ENCODE data around the gene GDAP2. TPM values are rescaled to one million over a fixed set of nuclear protein-coding genes. Genes with fewer than 3 reads are reported as not detected.

The GDAP2 gene
- total RNA-seq, 1 experiment from 2014 or later, result 38.1 TPM

GRCh38 chr1:117890452-117890851 is 39.0 kb downstream of the GDAP2 start:
- Histone ChIP-seq H3K9me3 (ENCODE audit: insufficient read depth, low read depth) (no peaks in the 10 kb centered on the region), H3K9me2 (ENCODE audit: insufficient read depth) (no peaks in the 10 kb centered on the region), H3K27ac (no peak overlapping the region), H4K20me1 (ENCODE audit: insufficient read depth) (no peaks in the 10 kb centered on the region), H2AFZ (no peak overlapping the region), H3K4me1 (replicated peaks; ENCODE audit: insufficient read depth) (0 out of 2 replicates have a peak, but pooled peaks cover 4% of the 10 kb centered on the region), H3K4me2 (no peak overlapping the region), H3K4me3 (no peak overlapping the region), H3K79me2 (ENCODE audit: low read depth) (no peaks in the 10 kb centered on the region), H3F3A (ENCODE audit: insufficient read depth, low read depth) (no peaks in the 10 kb centered on the region), H3K27me3 (ENCODE audit: insufficient read depth, low read depth) (no peaks in the 10 kb centered on the region), H3K36me3 (ENCODE audit: low read depth) (peaks cover 28% of the 10 kb centered on the region)
- DNase-seq, result no peak
- POLR2A ChIA-PET (ENCODE audit: unreplicated experiment), result no interaction called here
- CTCF ChIA-PET, result no interaction called here
- intact Hi-C loops (cut with micrococcal nuclease; ENCODE audit: unreplicated experiment), result no loop called here
- no TSS peak for BruUV-seq (replicated peaks)
- TF ChIP-seq EZH2 (IDR thresholded peaks at IDR 0.05; ENCODE audit: low read depth), result no peak
- TF ChIP-seq CTCF (conservative IDR thresholded peaks at IDR 0.05), result no peak

- Histone ChIP-seq H3K9me2 (ENCODE audit: insufficient read depth) (no peaks in the 10 kb centered on the region), H3K79me2 (ENCODE audit: low read depth) (no peaks in the 10 kb centered on the region), H3F3A (ENCODE audit: insufficient read depth, low read depth) (no peaks in the 10 kb centered on the region), H2AFZ (no peak overlapping the region), H3K4me1 (replicated peaks; ENCODE audit: insufficient read depth) (0 out of 2 replicates have a peak, but pooled peaks cover 4% of the 10 kb centered on the region), H4K20me1 (ENCODE audit: insufficient read depth) (no peaks in the 10 kb centered on the region), H3K27ac (peak overlapping the region; percentile 24), H3K9me3 (ENCODE audit: insufficient read depth, low read depth) (no peaks in the 10 kb centered on the region), H3K27me3 (ENCODE audit: insufficient read depth, low read depth) (no peaks in the 10 kb centered on the region), H3K4me2 (no peak overlapping the region), H3K4me3 (no peak overlapping the region), H3K36me3 (ENCODE audit: low read depth) (peaks cover 27% of the 10 kb centered on the region; the same call in 1 of the 2 replicates)
- no TSS peak for BruUV-seq (replicated peaks)
- CTCF ChIA-PET, result no interaction called here
- intact Hi-C loops (cut with micrococcal nuclease; ENCODE audit: unreplicated experiment), result loop anchor here (10.0 kb wide), 1 partner anchor 271 kb away; no protein-coding TSS in a partner anchor
- TF ChIP-seq CTCF (conservative IDR thresholded peaks at IDR 0.05) (no peak), EZH2 (IDR thresholded peaks at IDR 0.05; ENCODE audit: low read depth) (no peak)
- POLR2A ChIA-PET (ENCODE audit: unreplicated experiment), result no interaction called here
- DNase-seq, result no peak
Observed at GRCh38 chr1:117886101-117886795, 43.2 kb downstream of the GDAP2 start.

GRCh38 chr1:117883616-117884015 is 45.8 kb downstream of the GDAP2 start:
- no peak for TF ChIP-seq CTCF (conservative IDR thresholded peaks at IDR 0.05)
- TF ChIP-seq EZH2 (IDR thresholded peaks at IDR 0.05; ENCODE audit: low read depth), result no peak
- Histone ChIP-seq H3K9me3 (ENCODE audit: insufficient read depth, low read depth) (no peaks in the 10 kb centered on the region), H3K4me1 (replicated peaks; ENCODE audit: insufficient read depth) (0 out of 2 replicates have a peak, but pooled peaks cover 4% of the 10 kb centered on the region), H3K27me3 (ENCODE audit: insufficient read depth, low read depth) (no peaks in the 10 kb centered on the region), H3K79me2 (ENCODE audit: low read depth) (no peaks in the 10 kb centered on the region), H3K27ac (no peak overlapping the region), H3K4me3 (no peak overlapping the region), H2AFZ (no peak overlapping the region), H3F3A (ENCODE audit: insufficient read depth, low read depth) (no peaks in the 10 kb centered on the region), H3K9me2 (ENCODE audit: insufficient read depth) (no peaks in the 10 kb centered on the region), H3K36me3 (ENCODE audit: low read depth) (peaks cover 22% of the 10 kb centered on the region; the same call in 1 of the 2 replicates), H3K4me2 (no peak overlapping the region), H4K20me1 (ENCODE audit: insufficient read depth) (no peaks in the 10 kb centered on the region)
- intact Hi-C loops (cut with micrococcal nuclease; ENCODE audit: unreplicated experiment), result loop anchor here (10.0 kb wide), 1 partner anchor 269 kb away; no protein-coding TSS in a partner anchor
- POLR2A ChIA-PET (ENCODE audit: unreplicated experiment), result no interaction called here
- BruUV-seq (replicated peaks), result no TSS peak
- no peak for DNase-seq
- CTCF ChIA-PET, result no interaction called here
